CD4-positive, alpha-beta T cell treated with Interleukin-6 for 4 hours (primary cell): ENCODE measurements around the gene ZNF217.
"Not testable (repeated sequence)": the region's sequence is repeated elsewhere in the genome, so short reads cannot be mapped to it uniquely, and the experiment has no call there.

Source experiments
- DNase-seq: peaks from one replicate; pipeline ENCODE4 v3.0.0-alpha.2; 2020; ENCODE audit warnings: mixed read lengths

The ZNF217 gene

GRCh38 chr20:53597030-53597482, 3.4 kb upstream of the ZNF217 start:
- DNase-seq, result no peak

GRCh38 chr20:53596189-53597001, 2.8 kb upstream of the ZNF217 start:
- DNase-seq, result peak; percentile 39

GRCh38 chr20:53595742-53596141, 2.1 kb upstream of the ZNF217 start:
- not testable (repeated sequence) for DNase-seq

GRCh38 chr20:53595018-53595378, 1.4 kb upstream of the ZNF217 start:
- DNase-seq, result no peak

GRCh38 chr20:53594068-53595017, 704 bp upstream of the ZNF217 start:
- DNase-seq, result peak; percentile 98

GRCh38 chr20:53592992-53593465, 610 bp downstream of the ZNF217 start:
- peak; percentile 40 for DNase-seq

- DNase-seq, result peak; percentile 58
Measured at GRCh38 chr20:53592454-53592991, 1.1 kb downstream of the ZNF217 start.

- not testable (repeated sequence) for DNase-seq
Measured at GRCh38 chr20:53591941-53592441, 1.6 kb downstream of the ZNF217 start.

GRCh38 chr20:53591206-53591741, 2.4 kb downstream of the ZNF217 start:
- DNase-seq, result not testable (repeated sequence)

GRCh38 chr20:53590608-53591007, 3.0 kb downstream of the ZNF217 start:
- not testable (repeated sequence) for DNase-seq

- not testable (repeated sequence) for DNase-seq
Measured at GRCh38 chr20:53590122-53590521, 3.5 kb downstream of the ZNF217 start.

- not testable (repeated sequence) for DNase-seq
Measured at GRCh38 chr20:53589321-53590065, 4.1 kb downstream of the ZNF217 start.

GRCh38 chr20:53587157-53587703, 6.4 kb downstream of the ZNF217 start:
- DNase-seq, result not testable (repeated sequence)

GRCh38 chr20:53586640-53587039, 7.0 kb downstream of the ZNF217 start:
- DNase-seq, result no peak

- not testable (repeated sequence) for DNase-seq
Measured at GRCh38 chr20:53585910-53586309, 7.7 kb downstream of the ZNF217 start.

- not testable (repeated sequence) for DNase-seq
Measured at GRCh38 chr20:53585004-53585569, 8.6 kb downstream of the ZNF217 start.

- not testable (repeated sequence) for DNase-seq
Measured at GRCh38 chr20:53584550-53584913, 9.1 kb downstream of the ZNF217 start.

- DNase-seq, result not testable (repeated sequence)
Measured at GRCh38 chr20:53583660-53584549, 9.7 kb downstream of the ZNF217 start.

- peak; percentile 65 for DNase-seq
Measured at GRCh38 chr20:53582574-53583351, 10.9 kb downstream of the ZNF217 start.
